Mesenchymal stem cell (in vitro differentiated cells and primary cell): Measurements from ENCODE around the gene TLR5.

Source experiments
- DNase-seq: peaks from one replicate; pipeline ENCODE4 v3.0.0-alpha.2; 2013
- H2AFZ ChIP-seq: one replicate; pipeline ENCODE4 v1.6.1; 2013; ENCODE audit warnings: low read depth, mild to moderate bottlenecking, control low read depth, inconsistent platforms, low read length, moderate library complexity
- H2AK5ac ChIP-seq: 2 replicates; pipeline ENCODE4 v1.6.1; 2013; ENCODE audit warnings: low read length, moderate library complexity, mild to moderate bottlenecking, inconsistent platforms; ENCODE audit not compliant: severe bottlenecking
- H2BK120ac ChIP-seq: one replicate; pipeline ENCODE4 v1.6.1; 2013; ENCODE audit warnings: low read depth, mild to moderate bottlenecking, inconsistent platforms, low read length, moderate library complexity
- H2BK12ac ChIP-seq, 2 experiments: one replicate each; pipeline ENCODE4 v1.6.1; 2013; ENCODE audit warnings: inconsistent platforms in 2 of 2, low read length in 2 of 2, mild to moderate bottlenecking in 2 of 2, moderate library complexity in 2 of 2, control low read depth in 1 of 2
- H2BK15ac ChIP-seq: one replicate; pipeline ENCODE4 v1.6.1; 2013; ENCODE audit warnings: mild to moderate bottlenecking, low read depth, inconsistent platforms; ENCODE audit not compliant: poor library complexity, severe bottlenecking
- H2BK5ac ChIP-seq: 2 replicates; pipeline ENCODE4 v1.6.1; 2013; ENCODE audit warnings: low read depth, mild to moderate bottlenecking, low read length, control low read depth, inconsistent platforms; ENCODE audit not compliant: poor library complexity, severe bottlenecking
- H3K14ac ChIP-seq, 2 experiments: one replicate each; pipeline ENCODE4 v1.6.1; 2013; ENCODE audit warnings: inconsistent platforms in 2 of 2, low read length in 2 of 2, control low read depth in 1 of 2, mild to moderate bottlenecking in 1 of 2, moderate library complexity in 1 of 2
- H3K18ac ChIP-seq, 2 experiments: one replicate each; pipeline ENCODE4 v1.6.1; 2013; ENCODE audit warnings: inconsistent platforms in 2 of 2, low read length in 2 of 2, control low read depth in 1 of 2, low read depth in 1 of 2, mild to moderate bottlenecking in 1 of 2
- H3K23ac ChIP-seq, 2 experiments: one replicate each; pipeline ENCODE4 v1.6.1; 2013; ENCODE audit warnings: inconsistent platforms in 2 of 2, low read length in 2 of 2, mild to moderate bottlenecking in 2 of 2, moderate library complexity in 2 of 2, control low read depth in 1 of 2
- H3K27ac ChIP-seq: 2 replicates; pipeline ENCODE4 v1.5.1; 2013; ENCODE audit warnings: mild to moderate bottlenecking, moderate library complexity, low read length, control low read depth, inconsistent platforms; ENCODE audit not compliant: poor library complexity, severe bottlenecking
- H3K27me3 ChIP-seq, 2 experiments: 2 replicates each; pipeline versions ENCODE4 v1.6.1 to v1.7.0; 2013; ENCODE audit warnings: low read length in 2 of 2, mild to moderate bottlenecking in 2 of 2, moderate library complexity in 2 of 2, control low read depth in 1 of 2, inconsistent platforms in 1 of 2; ENCODE audit not compliant: control insufficient read depth in 1 of 2, insufficient read depth in 1 of 2
- H3K36me3 ChIP-seq, 2 experiments: 2 replicates each; pipeline versions ENCODE4 v1.6.1 to v1.7.0; 2013; ENCODE audit warnings: low read length in 2 of 2, control low read depth in 1 of 2, inconsistent platforms in 1 of 2, low read depth in 1 of 2, mild to moderate bottlenecking in 1 of 2; ENCODE audit not compliant: insufficient read depth in 2 of 2, control insufficient read depth in 1 of 2
- H3K4ac ChIP-seq, 2 experiments: one replicate each; pipeline ENCODE4 v1.6.1; 2013; ENCODE audit warnings: inconsistent platforms in 2 of 2, low read length in 2 of 2, mild to moderate bottlenecking in 2 of 2, moderate library complexity in 2 of 2, control low read depth in 1 of 2, low read depth in 1 of 2
- H3K4me1 ChIP-seq: 2 replicates; pipeline ENCODE4 v1.6.1; 2013; ENCODE audit warnings: low read depth, low read length, control low read depth; ENCODE audit not compliant: control insufficient read depth, insufficient read depth
- H3K4me2 ChIP-seq: 2 replicates; pipeline ENCODE4 v1.6.1; 2013; ENCODE audit warnings: low read length, mild to moderate bottlenecking, inconsistent platforms; ENCODE audit not compliant: poor library complexity, severe bottlenecking
- H3K4me3 ChIP-seq, 2 experiments: 2 replicates each; pipeline versions ENCODE4 v1.5.1 to v1.7.0; 2013; ENCODE audit warnings: low read length in 2 of 2, mild to moderate bottlenecking in 2 of 2, control low read depth in 1 of 2, low read depth in 1 of 2; ENCODE audit not compliant: insufficient read depth in 1 of 2
- H3K79me1 ChIP-seq: replicated peaks from 2 replicates; pipeline ENCODE4 v1.6.1; 2013; ENCODE audit warnings: mild to moderate bottlenecking, control low read depth, low read length, inconsistent platforms; ENCODE audit not compliant: poor library complexity, severe bottlenecking
- H3K9ac ChIP-seq: 2 replicates; pipeline ENCODE4 v1.7.0; 2013; ENCODE audit warnings: mild to moderate bottlenecking, low read length, moderate library complexity
- H3K9me3 ChIP-seq: 2 replicates; pipeline ENCODE4 v1.7.0; 2013; ENCODE audit warnings: mild to moderate bottlenecking, low read length; ENCODE audit not compliant: control insufficient read depth
- H4K8ac ChIP-seq: one replicate; pipeline ENCODE4 v1.6.1; 2013; ENCODE audit warnings: inconsistent platforms, mild to moderate bottlenecking, low read length, moderate library complexity
- H4K91ac ChIP-seq: one replicate; pipeline ENCODE4 v1.6.1; 2013; ENCODE audit warnings: mild to moderate bottlenecking, low read length, inconsistent platforms
- WGBS: methylation state at CpG from one replicate; pipeline ENCODE4 v1.1.7; 2013; ENCODE audit warnings: mixed read lengths; 5-methylcytosine and 5-hydroxymethylcytosine counted together

TLR5 gene

DNA sequence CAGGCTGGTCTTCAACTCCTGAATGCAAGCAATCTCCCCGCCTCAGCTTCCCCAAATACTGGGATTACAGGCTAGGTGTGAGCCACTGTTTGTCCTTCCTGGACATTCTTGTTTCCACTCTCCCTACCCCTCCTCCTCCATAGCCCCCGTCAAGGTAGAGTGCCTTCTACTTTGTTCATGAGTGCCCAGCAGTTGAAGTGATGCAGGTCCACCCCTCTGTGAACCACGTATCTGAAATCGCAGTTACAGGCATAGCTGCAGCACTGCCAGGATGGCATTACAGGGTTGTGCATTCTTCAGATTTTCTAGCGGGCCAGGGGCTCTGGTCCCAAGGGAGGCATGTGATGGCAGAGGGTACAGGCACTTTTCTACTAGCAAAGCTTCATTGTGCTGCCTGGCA lies 7.4 kb upstream of the TLR5 start:
- Histone ChIP-seq H3K18ac (no peak overlapping the region), H3K4me1 (peaks cover 2% of the 10 kb centered on the region), H2BK12ac (no peak overlapping the region), H3K36me3 (no peaks in the 10 kb centered on the region), H3K14ac (no peak overlapping the region), H2BK15ac (no peak overlapping the region), H3K79me1 (no peaks in the 10 kb centered on the region), H3K27me3 (peaks cover 8 to 24% of the 10 kb centered on the region in 2 experiments), H3K4me3 (no peak overlapping the region), H2AK5ac (no peak overlapping the region), H3K27ac (no peak overlapping the region), H2AFZ (no peak overlapping the region), H3K4ac (no peak overlapping the region), H4K91ac (no peak overlapping the region), H3K9me3 (peaks cover 12% of the 10 kb centered on the region), H3K23ac (no peak overlapping the region), H3K9ac (no peak overlapping the region), H4K8ac (no peak overlapping the region), H3K4me2 (no peak overlapping the region), H2BK5ac (no peak overlapping the region), H2BK120ac (no peak overlapping the region)
- WGBS: 95% methylated on average over 5 of the region's 5 CpGs
- no peak for DNase-seq

DNA sequence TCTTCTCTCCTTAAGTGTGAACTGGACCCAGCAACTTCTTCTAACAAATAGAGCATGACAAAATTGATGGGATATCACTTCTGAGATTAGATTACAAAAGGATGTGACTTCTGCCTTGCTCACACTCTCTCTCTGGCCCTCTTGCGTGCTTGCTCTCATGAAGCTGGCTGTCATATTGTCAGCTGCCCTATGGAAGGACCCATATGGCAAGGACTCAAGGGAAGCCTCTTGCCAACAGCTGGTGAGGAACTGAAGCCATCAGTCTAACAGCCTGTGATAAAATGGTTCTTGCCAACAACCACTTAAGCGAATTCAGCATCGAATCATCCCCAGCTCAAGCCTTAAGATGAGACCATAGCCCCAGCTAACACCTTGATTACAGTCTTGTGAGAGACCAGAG lies 4.8 kb upstream of the TLR5 start:
- Histone ChIP-seq H3K4me3 (no peak overlapping the region), H3K9me3 (peaks cover 12% of the 10 kb centered on the region), H3K27ac (no peak overlapping the region), H3K79me1 (no peaks in the 10 kb centered on the region), H3K4me2 (no peak overlapping the region), H4K8ac (no peak overlapping the region), H2BK15ac (no peak overlapping the region), H3K14ac (no peak overlapping the region), H3K9ac (no peak overlapping the region), H3K27me3 (peaks cover 20 to 45% of the 10 kb centered on the region in 2 experiments), H3K4ac (no peak overlapping the region), H2BK5ac (no peak overlapping the region), H2AK5ac (no peak overlapping the region), H3K23ac (no peak overlapping the region), H4K91ac (no peak overlapping the region), H2AFZ (no peak overlapping the region), H2BK12ac (no peak overlapping the region), H3K18ac (no peak overlapping the region), H2BK120ac (no peak overlapping the region), H3K36me3 (no peaks in the 10 kb centered on the region), H3K4me1 (peaks cover 5% of the 10 kb centered on the region)
- 77% methylated on average over 3 of the region's 3 CpGs for WGBS
- no peak for DNase-seq

DNA sequence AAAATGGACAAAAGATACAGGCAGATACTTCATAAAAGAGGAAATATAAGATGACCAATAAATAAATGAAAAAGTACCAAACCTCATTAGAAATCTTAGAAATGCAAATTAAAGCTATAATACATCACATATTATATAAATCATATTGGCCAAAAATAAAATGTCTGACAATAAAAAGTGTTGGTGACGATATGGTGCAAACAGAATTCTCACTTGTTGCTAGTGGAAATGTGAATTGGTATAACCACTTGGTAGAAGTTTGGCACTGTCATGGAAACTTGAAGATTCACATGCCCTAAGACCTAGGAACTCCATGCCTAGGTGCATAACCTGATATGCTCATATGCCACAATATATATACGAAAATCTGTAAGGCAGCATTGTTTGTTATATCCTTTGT lies 4.4 kb upstream of the TLR5 start:
- Histone ChIP-seq H3K23ac (no peak overlapping the region), H3K9me3 (peaks cover 12% of the 10 kb centered on the region), H3K4me1 (peaks cover 10% of the 10 kb centered on the region), H3K79me1 (no peaks in the 10 kb centered on the region), H2BK120ac (no peak overlapping the region), H3K4me2 (no peak overlapping the region), H3K18ac (no peak overlapping the region), H3K4ac (no peak overlapping the region), H3K36me3 (no peaks in the 10 kb centered on the region), H4K8ac (no peak overlapping the region), H2BK5ac (no peak overlapping the region), H4K91ac (no peak overlapping the region), H3K27ac (no peak overlapping the region), H3K4me3 (no peak overlapping the region), H3K27me3 (peaks cover 24 to 45% of the 10 kb centered on the region in 2 experiments), H2AFZ (no peak overlapping the region), H3K9ac (no peak overlapping the region), H2AK5ac (no peak overlapping the region), H2BK12ac (no peak overlapping the region), H2BK15ac (no peak overlapping the region), H3K14ac (no peak overlapping the region)
- no peak for DNase-seq
- 94% methylated on average over 2 of the region's 2 CpGs for WGBS

DNA sequence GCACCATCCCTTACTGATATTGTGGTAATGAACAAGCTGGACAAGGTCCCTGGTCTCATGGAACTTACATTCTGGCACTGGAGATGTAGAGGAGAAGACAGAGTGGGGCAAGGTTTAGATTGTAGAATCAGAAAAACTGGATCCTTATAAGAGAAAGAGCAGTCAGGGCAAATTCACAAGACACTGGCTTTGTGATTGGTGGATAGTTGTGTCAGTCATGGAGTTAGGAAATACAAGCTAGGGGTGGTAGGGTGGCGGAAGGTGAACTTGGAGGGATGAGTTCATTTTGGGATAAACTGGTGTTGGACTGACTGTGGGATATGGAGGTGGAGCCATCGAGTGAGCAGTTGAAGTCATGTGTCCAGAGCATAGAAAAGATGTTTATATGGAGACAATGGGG lies 3.7 kb upstream of the TLR5 start:
- Histone ChIP-seq H4K91ac (no peak overlapping the region), H3K79me1 (no peaks in the 10 kb centered on the region), H3K9me3 (peaks cover 12% of the 10 kb centered on the region), H2BK15ac (no peak overlapping the region), H4K8ac (no peak overlapping the region), H2AFZ (no peak overlapping the region), H3K23ac (no peak overlapping the region), H3K36me3 (no peaks in the 10 kb centered on the region), H3K4ac (no peak overlapping the region), H3K18ac (no peak overlapping the region), H2BK12ac (no peak overlapping the region), H3K27me3 (peaks cover 25 to 51% of the 10 kb centered on the region in 2 experiments), H3K4me3 (no peak overlapping the region), H3K9ac (no peak overlapping the region), H2AK5ac (no peak overlapping the region), H3K27ac (no peak overlapping the region), H2BK120ac (no peak overlapping the region), H2BK5ac (no peak overlapping the region), H3K14ac (no peak overlapping the region), H3K4me2 (no peak overlapping the region), H3K4me1 (peaks cover 11% of the 10 kb centered on the region)
- DNase-seq: no peak
- 60% methylated on average over 2 of the region's 2 CpGs for WGBS
